IPS-NIHi7 (cell line): Measurements from ENCODE around the gene MMS22L.

ENCODE experiments used
- DNase-seq: peaks from one replicate; pipeline ENCODE4 v3.0.0; 2012; ENCODE audit warnings: mixed read lengths; ENCODE audit errors: extremely low spot score

Gene MMS22L

DNA sequence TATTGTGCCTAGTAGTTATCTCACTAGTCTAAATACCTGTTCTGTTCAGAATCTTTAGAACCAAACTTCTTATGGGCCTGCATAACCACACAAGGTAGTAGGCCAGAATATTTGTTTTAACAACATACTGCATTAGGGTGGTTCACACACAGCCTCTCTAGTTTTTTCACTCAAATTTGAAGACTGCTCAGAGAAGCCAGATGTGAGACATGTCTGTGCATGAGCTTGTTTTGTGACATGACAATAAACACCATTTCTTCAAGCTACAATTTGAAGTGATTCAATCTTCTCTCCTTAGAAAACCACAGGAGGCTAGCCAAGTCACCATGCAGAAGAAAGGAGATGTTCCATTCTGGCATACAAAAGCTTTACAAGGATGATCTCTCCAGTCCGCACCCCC is 135.6 kb downstream of the MMS22L start:
- DNase-seq: no peak

DNA sequence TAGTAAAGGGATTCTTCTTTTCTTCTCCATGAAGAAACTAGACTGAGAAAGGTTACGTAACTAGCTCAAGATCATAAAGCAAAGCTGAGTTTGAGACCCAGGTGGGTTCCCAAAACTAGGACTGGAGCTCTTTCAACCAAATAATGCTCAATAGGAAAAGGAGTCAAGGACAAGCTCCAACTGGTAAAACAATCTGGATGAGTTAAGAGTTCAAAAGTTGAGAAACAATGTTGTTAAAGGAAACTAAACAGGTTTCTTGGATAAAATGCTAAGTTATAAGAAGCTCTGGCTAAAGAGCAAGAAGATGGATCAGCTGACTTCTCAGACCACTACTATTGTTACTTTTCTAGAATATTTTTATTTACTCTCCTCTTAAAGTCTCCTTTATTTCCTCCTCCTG is 137.3 kb downstream of the MMS22L start:
- DNase-seq: no peak

DNA sequence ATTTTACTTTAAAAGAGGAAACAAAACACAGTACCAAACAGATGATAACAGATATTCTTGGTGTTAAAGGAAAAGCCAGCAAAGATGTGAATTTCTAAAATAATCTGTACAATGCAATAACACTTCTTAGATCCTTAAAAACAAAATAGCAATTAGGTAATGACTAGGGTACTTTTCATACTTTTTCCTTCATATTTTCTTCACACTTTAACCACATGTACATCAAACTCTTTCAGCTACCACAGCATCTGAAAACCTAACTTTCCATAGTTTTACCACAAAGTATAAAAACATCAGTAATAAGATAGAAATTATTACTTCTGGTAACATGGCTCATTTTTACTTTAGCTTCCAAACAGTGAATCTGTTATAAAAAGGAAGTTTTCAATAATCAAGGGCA is 141.3 kb downstream of the MMS22L start:
- no peak for DNase-seq

DNA sequence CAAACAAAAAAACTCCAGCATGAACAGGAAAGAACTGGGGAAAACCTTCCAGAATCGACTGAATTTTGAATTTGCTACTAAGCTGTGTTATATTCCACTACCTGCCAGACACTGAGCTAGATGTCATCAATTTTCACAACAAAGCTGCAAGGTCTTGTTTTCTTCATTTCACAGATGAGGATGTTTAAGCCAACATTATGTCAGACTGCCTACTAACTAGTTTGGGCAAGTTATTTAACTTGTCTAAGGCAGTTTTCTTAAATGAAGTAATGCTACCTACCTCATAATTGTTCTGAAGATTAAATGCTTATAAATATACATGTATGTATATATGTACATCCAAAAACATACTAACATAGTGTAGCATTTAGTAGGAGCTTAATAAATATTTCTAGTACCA is 144.4 kb downstream of the MMS22L start:
- DNase-seq: no peak

DNA sequence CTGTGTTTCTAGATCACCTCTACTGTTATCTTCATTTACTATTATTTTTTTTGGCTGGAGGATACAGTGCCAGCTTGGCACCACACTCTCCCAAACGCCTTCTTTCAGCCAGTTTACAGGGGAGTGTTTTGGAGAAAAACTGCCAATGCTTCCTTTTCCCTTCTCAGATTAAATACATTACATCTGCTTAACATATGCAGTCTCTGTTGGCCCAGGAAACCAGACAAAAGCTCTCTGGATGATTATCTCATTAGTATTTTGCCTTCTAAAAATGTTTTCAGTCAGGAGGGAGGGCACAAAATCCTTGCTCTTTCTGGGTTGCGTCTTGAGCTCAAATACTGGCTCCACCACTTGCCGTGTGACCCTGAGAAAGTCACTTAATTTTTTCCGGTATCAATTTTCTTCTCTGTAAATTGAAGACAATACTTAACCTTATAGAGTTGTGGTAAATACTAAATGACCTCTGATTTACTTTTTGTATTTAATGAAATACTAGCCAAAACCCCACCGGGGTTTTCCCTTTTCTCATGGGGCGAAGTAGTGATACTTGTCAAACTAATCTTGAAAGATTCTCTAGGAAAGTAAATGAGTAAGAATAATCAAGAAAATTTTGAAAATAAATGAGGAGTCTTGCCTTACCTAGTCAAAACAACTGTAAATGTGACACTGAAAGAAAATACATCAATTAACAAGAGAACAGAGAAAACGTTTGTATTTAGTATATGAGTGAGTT is 146.2 kb downstream of the MMS22L start:
- DNase-seq: no peak

DNA sequence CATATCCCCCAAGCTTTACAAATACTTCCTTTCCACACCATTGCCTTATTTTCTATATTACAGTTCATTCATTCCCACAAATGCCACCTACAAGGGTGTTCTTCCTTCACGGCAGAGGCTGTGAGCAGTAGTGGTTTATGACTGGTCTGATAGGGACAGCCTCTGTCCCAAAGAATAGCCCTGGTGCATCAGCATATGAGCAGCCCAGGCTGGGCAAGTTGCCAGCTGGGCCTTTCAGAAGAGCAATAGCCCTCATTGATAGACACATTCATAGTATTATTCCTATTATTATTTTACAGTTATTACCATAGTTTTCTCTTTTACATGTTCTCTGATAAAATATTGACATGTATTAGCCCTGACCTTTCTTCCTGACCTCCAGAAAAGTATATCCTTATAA is 149.9 kb downstream of the MMS22L start:
- DNase-seq: no peak

DNA sequence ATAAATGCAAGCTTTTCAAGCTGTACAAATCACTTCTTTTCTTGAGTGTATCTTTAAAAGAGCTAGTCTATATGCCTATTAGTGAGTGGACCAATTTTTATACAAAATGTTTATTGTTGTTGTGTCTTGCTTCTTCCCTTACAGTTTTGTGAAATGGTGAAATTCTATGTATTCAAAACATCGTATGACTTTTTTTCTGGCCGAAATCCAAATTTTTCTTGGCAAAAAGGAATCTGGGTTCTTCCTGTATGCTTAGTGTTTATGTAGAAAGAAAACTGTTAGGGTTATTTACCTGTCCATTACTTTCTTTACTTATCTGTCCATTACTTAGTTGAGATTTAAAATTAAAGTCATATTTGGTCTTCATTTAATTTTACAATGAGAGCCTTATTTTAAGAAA is 153.9 kb downstream of the MMS22L start:
- no peak for DNase-seq

DNA sequence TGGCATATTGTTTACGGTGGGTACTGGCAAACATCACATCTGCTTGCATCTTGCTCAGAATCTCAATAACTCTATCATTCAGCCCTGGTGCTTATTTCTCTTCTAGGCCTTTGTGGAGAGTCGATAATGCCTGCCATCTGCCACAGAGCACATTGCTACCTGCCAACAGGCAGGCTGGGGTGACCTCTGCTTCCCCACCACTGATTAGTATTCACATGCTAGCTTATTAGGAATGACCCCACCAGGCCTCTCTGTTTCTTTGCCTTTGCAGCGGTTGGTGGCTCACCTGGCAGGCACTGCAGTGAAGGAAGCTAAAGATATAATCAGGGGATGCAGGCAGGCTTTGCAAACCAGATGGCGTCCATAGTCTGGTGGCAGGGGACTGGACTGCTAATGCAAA is 154.5 kb downstream of the MMS22L start:
- no peak for DNase-seq

DNA sequence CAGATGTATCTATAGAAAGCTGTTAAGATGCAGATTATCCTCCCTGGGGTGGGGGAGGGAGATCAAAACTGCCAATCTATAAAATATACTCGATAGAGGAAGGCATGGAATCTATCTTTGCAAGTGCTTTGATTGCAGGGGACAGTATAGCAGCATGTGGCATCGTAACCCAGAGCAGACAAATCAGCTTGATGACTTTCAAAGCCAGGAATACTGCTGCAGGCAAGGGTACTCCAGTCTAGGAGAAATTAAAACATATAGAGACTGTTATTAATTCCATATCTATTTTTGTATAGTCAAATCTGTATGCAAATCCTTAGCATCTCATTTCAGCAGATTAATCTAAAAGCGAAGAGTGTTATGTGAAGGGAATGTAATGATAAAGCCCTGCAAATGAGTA is 159.4 kb downstream of the MMS22L start:
- no peak for DNase-seq

DNA sequence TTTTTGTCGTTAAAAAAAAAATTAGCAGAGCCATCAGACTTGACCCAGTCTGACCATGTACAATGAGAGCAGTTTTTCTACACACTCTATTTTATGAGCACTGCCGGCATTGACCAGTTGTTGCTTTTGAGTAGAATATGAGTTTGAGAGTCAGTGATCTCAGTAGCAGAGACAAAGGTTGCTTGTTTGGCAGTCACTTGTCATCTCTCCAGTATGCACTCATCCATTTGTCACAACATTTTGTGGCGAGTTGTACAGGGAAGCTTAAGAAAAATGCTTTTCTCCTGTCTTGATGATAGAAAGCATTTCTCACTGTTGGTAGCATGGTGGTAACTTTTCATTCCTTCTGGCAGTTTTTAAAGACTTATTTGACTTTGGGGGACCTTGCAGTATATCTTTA is 159.9 kb downstream of the MMS22L start:
- DNase-seq: no peak

DNA sequence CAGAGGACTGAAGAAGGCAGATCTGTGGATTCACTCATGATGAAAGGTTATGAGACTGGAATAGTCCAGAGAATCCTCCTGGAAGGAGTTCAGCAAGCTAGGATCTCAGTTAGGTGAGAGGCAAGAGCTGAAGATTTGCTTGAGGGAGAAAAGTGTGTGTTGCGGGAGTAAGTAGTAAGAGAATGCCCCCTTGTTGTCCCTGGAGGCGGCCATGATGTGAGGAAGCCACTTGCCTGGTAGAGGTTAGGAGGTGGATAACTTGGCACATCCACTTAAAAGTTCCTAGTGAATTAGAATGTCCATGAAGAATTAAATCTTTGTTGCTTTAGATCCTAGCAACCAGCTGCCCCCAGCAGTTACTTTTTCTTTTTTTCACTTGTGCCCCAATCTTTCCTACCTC is 162.5 kb downstream of the MMS22L start:
- no peak for DNase-seq

DNA sequence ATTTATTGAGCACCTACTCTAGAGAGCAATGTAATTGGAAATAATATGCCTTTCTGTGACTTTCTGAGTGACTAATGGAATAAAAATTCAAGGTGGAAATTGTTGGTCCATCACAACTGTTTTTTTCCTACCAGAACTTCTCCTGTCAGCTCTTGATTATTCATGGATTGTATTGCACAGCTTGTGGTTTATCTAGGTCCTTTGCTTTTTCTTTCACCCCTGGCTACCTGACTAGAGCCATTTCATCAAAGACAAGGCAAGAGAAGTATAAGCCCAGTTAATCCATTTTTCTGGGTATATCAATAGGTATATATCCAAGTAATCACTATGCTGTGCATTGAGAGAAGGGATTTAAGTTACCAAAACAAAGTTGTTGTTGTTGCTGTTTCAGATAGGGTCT is 168.4 kb downstream of the MMS22L start:
- DNase-seq: no peak

DNA sequence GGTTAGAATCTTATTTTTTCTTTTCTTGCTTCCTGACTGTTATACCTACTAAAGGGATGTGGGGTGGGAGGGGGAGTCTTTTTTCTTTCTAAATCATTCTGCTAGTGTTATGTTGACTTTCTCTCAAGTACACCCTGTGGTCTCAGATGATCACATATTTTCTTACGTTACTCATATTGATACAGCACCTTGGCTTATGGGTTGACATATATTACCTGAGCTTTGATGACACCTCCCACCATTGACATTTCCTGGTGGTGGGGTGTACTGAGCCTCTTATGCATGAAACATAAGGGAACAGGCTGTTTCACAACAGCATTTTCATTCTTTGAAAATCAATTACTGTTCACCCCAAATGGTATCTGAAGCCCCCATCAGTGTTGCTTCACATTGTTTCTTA is 169.8 kb downstream of the MMS22L start:
- DNase-seq: no peak

DNA sequence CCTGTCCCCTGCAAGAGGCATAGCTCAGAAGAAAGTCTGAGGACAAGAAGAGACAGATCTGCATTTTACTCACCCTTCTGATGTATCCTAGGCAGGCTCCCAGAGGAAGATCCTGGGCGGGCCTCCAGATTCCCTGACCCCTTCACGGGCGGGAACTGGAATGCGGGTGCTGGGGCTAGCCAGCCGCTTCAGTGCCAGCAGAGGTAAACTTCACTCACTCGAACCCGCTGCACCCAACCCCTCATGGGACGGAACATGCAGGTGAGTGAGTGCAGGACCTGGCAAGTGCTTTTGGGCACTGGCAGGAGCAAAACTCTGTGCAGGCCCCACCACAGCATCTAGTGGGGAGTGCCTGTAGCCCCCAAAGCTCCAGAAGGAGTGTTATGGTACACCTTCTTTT is 171.8 kb downstream of the MMS22L start:
- DNase-seq: no peak

DNA sequence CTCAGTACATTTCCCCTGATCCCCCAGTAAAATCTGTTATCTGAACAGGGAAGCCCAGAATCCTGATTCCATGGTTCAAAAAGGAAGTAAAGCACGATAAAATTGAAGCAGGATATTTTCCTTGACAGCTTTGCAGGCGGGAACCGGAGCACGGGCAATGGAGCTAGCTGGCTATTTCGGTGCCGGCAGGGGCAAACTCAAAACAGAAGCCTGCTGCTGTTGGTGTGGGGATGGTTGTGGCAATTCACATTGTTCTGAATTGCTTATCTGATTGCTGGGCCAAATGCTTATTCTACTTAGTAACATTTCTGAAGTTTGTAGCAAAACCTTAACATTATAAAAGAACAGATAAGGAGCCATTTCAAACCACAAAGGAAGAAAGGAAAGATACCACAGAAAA is 172.4 kb downstream of the MMS22L start:
- DNase-seq: no peak

DNA sequence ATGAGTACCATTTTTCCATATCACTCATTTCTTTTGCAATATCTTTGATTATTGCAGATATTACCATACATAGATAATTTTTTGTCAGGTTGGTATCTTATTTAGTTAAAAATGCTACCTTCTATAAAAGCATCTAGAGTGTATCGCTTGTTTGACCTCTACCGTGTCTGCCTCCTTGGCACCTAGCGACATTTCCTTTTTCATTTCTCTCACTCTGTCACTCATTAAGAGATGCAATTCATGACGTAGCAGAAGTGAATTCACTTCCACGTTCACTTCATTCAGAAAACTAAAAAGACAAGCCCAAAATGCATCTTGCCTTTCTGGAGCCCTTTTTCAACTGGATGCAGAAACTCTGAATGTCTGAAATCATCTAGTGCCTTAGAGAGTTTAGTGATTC is 172.9 kb downstream of the MMS22L start:
- no peak for DNase-seq

DNA sequence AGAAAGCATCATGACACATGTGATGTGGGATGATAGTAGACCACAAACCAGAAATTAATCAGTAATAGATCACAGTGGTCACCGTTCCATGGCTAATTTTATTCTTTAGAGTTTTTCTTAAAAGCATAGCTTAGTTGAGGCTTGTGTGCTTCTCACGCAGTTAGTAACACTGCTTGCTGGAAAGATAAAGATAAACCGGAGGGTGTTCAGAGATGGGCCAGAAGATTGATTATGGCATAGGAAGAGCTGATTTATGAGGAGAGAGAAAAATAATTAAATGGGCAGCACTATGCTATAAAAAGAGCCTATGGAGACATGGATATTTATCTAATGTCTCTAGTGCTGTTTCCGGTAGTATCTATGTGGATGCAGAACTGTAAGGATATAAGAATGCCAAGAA is 173.6 kb downstream of the MMS22L start:
- DNase-seq: no peak

DNA sequence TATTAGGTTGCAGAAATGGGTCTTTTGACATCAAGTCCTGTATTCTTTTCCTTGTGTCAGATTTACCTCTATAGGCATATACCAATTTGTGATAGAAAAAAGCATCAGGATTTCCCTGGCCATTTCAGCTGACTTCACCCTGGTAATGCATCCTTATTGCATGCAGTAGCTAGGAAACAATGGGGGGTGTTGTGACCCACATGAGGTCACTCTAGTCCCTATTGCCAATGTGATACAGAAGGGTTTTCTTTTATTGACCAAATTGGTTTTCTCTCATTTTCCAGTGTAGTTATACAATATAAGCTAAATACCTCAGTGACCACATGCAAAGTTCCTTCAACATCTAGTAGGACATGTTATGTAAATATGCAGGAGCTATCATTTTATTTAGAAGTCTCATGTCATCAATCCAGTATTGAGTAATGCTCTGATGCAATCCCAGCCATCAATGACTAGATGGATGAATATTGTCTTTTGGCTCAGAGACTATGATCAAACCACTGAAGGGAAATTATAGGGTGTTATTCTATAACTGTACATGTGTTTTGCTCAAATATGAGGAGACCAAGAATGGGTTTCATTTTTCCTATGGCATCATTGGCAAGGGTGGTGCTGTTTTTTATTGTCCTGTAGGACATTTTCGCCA is 180.7 kb downstream of the MMS22L start:
- no peak for DNase-seq

DNA sequence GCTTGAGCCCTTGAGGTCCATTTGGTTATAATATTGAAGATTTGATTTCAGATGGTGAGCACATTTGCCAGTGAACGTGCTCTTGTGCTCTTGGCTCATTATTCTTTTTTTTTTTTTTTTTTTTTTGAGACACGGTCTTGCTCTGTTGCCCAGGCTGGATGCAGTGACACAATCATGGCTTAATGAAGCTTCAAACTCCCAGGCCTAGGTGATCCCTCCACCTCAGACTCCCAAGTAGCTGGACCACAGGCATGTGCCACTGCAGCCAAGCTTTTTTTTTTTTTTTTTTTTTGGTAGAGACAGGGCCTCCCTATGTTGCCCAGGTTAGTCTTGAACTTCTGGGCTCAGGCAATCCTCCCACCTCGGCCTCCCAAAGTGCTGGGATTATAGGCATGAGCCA is 182.3 kb downstream of the MMS22L start:
- no peak for DNase-seq

DNA sequence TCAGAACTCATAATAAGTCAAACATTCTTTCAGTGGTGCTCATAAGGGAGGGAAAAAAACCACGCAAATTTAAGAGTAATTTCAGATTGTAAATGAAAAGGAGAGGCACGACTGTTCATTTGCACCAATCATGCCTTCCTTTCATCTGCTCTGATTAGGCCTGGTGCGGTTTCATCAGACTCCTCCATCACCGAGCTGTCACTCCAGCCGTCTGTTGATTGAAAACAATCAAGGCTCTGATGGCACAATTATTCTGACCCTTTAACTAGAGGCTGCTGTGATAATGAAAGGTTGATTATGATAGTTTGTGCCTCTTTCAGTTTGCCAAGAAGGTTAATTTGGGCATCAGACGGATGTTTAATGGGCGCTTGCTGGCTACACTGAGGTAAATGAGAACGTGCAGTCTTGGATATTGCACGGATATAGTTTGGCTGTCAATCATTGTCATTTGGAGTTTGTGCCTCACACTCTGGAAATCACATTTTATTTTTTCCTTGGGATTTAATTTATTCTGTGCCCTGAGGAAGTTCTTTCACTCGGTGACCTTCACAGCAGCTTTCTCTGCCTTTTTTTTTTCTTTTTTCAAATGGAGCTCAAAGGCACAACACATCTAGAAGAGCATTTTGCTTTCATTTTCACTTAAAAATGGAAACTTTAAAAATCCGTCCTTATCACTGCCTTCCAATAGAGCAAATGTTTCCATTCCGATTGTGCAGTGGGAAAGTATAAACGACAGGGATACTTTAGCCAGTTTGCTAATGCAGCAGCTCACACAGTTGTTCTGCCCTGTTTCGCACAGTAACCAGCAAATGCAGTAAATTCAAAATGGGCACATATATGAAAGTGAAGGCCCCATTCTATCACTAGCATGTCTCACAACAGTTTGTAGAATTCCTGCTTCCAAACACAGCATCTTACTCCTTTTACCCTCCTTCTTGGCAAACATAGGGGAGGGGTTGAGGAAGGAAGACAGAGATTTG is 185.7 kb downstream of the MMS22L start:
- no peak for DNase-seq

DNA sequence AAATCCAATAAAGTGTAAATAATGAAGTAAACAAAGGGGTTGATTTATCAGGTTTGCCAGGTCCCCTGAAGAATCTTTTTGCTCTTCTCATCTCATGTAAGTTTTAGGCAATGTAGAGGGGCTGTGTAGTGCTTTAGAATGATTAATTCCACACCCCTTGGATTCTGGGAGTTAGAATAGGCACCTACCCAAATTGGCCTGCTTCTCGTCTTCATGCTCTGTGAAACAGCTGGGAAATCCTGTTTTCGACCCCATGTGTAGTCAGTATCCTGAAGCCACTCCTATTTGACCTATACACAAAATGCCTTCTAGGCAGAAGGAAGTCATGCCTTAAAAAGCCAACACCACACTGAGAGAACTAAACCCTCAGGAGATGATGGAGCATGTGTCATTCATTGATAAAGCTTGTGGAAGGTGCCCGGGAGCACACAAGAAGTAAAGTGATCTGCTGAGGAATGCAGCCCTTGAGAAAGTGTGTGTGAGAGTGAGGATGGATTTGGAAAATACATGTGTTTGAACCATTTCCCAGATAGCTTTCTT is 187.6 kb downstream of the MMS22L start:
- DNase-seq: no peak

DNA sequence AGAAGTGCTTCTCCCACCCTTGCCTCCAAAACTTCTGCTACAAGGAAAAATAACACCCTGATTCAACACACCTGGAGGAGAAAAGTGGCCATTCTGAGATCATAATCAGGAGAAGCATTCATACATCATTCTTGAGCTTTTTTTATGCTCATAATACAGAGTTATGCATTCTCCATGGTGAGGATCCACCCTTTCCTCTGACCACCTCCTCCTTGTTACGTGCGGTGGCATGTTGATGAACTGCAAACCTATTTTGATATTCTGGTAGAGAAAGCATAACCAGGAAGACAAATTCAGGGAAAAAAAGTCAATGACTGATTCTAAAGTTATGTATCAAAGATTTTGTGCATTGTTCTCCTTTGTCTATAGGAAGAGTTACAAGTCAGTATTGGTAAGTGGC is 188.6 kb downstream of the MMS22L start:
- DNase-seq: no peak
